Activated CD4-positive, alpha-beta memory T cell treated with anti-CD3 and anti-CD28 coated beads, Interleukin-2, amount 10 ng/mL, durations not matched to agents 7 days and 5 days (primary cell): ENCODE data around the gene COLEC12. TPM values are rescaled to one million over a fixed set of nuclear protein-coding genes. Genes with fewer than 3 reads are reported as not detected.
"Not testable (repeated sequence)": the region's sequence is repeated elsewhere in the genome, so short reads cannot be mapped to it uniquely, and the experiment has no call there.

Experiments used
- CTCF ChIA-PET: fragments of 350-600 bp; sonication (Branson Sonifier 250); formaldehyde crosslinking; loops from one replicate; lab custom pipeline; 2021; ENCODE audit warnings: antibody characterized with exemption, inconsistent platforms; lab: Charles Lee
- POLR2A ChIA-PET: fragments of 350-600 bp; sonication (Branson Sonifier 250); formaldehyde crosslinking; loops from one replicate; lab custom pipeline; 2021; ENCODE audit warnings: antibody characterized with exemption; lab: Charles Lee
- DNase-seq: peaks from one replicate; pipeline ENCODE4 v3.0.0-alpha.2; 2020
- H3K27ac Mint-ChIP-seq: one replicate; pipeline ENCODE4 v1.8.0; 2021; ENCODE audit warnings: mild to moderate bottlenecking, mixed read lengths
- H3K27me3 Mint-ChIP-seq: one replicate; pipeline ENCODE4 v1.8.0; 2021; ENCODE audit warnings: mixed read lengths
- H3K36me3 Mint-ChIP-seq: one replicate; pipeline ENCODE4 v1.8.0; 2021; ENCODE audit warnings: low read depth, mixed read lengths
- H3K4me1 Mint-ChIP-seq: one replicate; pipeline ENCODE4 v1.8.0; 2021; ENCODE audit warnings: mixed read lengths
- H3K4me3 Mint-ChIP-seq: one replicate; pipeline ENCODE4 v1.8.0; 2021; ENCODE audit warnings: mild to moderate bottlenecking, mixed read lengths
- H3K9me3 Mint-ChIP-seq: one replicate; pipeline ENCODE4 v1.8.0; 2021; ENCODE audit warnings: mixed read lengths
- total RNA-seq, 2 experiments: library from RNA; stranded (reverse); gene quantifications; one replicate each; pipeline ENCODE4 v1.2.3, GENCODE V29; 2021

COLEC12 gene
- total RNA-seq, 2 experiments from 2014 or later: not detected

DNA sequence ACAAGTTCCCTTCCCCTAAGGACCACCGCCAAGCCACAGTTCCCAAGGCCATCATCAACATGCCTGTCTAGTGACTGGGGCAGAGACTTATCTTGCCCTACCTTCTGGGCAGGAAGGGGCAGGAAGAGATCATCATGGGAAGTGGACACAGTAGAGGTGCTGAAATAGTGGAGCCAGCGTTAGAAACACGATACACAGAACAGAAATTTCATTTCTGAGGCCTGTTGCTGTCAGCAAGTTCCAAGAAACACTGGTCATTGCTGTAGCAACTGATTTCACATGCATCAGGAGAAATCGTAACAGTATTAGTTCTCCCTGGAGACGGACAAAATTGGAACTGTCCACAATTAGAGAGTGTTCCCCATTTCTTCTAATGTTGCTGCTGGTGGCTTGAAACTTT lies 83.0 kb downstream of the COLEC12 start:
- H3K36me3 Mint-ChIP-seq: no peaks in the 10 kb centered on the region
- ChIA-PET CTCF (no interaction called here), POLR2A (no interaction called here)
- H3K4me1 Mint-ChIP-seq: no peaks in the 10 kb centered on the region
- H3K4me3 Mint-ChIP-seq: no peak overlapping the region
- H3K9me3 Mint-ChIP-seq: no peaks in the 10 kb centered on the region
- H3K27me3 Mint-ChIP-seq: peaks cover 2% of the 10 kb centered on the region
- H3K27ac Mint-ChIP-seq: no peak overlapping the region
- DNase-seq: no peak

DNA sequence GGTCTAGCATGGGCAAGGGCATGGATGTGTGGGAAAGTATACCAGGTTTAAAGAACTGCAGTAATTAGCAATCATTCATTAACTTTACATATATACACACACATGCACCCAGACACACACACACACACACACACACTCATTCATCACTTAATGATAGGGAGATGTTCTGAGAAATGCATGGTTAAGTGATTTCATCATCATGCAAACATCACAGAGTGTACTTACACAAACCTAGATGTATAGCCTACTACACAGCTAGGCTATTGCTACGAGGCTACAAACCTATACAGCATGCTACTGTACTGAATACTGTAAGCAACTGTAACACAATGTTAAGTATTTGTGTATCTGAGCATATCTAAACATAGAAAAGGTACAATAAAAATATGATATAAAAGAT lies 83.6 kb downstream of the COLEC12 start:
- ChIA-PET CTCF (no interaction called here), POLR2A (no interaction called here)
- Mint-ChIP-seq H3K27ac (no peak overlapping the region), H3K36me3 (no peaks in the 10 kb centered on the region), H3K4me1 (no peaks in the 10 kb centered on the region), H3K9me3 (no peaks in the 10 kb centered on the region), H3K27me3 (peaks cover 3% of the 10 kb centered on the region), H3K4me3 (no peak overlapping the region)
- DNase-seq: no peak

DNA sequence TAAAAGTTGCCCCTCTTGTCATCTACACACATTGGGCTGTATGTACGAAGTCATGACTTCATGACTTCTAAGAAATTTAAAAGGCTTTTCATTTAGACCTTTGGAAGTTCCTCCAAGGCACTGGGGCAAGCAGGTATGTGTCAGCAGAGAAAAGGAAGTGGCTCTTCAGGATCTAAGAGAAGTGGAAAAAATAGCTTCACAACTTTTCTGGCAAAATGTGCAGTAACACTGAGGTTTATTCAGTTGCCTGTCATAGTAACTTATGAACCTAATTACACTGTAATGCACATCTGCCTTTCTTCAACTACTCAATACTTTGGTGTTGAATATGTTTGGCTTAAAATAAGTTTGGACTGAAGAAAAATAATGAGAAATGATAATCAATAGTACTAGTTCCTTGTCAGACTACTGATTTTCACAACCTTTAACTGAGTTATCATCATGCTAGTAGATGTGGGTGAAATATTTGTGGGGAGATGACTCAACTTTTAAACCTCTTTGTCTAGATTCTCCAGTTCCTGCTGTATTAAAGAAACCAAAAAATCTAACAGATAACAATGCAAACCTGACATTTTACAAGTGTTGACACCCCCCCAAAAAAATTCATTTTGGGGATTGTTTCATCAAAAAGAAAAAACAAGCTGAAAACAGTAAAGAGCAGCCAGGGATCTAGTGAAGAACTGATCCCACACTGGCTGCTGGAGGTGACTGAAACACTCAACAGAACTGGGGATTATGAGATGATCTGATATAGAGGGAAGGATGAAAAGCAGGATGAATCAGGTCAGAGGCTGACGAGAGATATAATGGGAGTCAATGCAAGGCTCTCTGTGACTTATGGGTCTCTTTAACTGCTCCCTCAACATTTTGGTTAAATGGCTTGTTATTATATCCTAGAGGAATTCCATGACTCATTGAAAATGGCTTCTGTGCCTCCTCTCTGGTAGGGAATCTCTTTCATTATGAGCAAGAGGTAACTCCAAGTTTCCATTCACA lies 84.6 kb downstream of the COLEC12 start:
- H3K9me3 Mint-ChIP-seq: no peaks in the 10 kb centered on the region
- no peaks in the 10 kb centered on the region for H3K36me3 Mint-ChIP-seq
- no peak for DNase-seq
- H3K27ac Mint-ChIP-seq: no peak overlapping the region
- no peaks in the 10 kb centered on the region for H3K4me1 Mint-ChIP-seq
- ChIA-PET POLR2A (no interaction called here), CTCF (no interaction called here)
- H3K27me3 Mint-ChIP-seq: peaks cover 5% of the 10 kb centered on the region
- no peak overlapping the region for H3K4me3 Mint-ChIP-seq

DNA sequence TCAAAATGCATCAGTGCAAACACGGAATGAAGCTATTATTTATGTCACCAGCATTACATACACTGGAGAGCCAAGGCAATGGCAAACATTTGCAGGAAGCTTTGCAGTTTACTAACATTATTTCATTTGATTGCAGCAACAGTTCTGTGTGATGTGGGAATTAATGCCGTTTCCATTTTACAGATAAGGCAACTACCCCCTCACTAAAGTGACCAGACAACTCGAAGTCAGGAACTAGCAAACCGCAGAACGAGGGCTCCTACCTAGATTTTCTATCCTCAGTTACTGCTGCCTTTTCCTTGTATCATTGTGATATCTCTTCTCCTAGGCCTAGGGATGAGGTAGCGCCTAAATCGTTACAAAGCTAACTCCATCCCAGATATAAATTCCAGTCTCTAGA lies 85.5 kb downstream of the COLEC12 start:
- H3K27ac Mint-ChIP-seq: no peak overlapping the region
- DNase-seq: no peak
- no peaks in the 10 kb centered on the region for H3K4me1 Mint-ChIP-seq
- CTCF ChIA-PET: no interaction called here
- H3K4me3 Mint-ChIP-seq: no peak overlapping the region
- H3K36me3 Mint-ChIP-seq: no peaks in the 10 kb centered on the region
- POLR2A ChIA-PET: no interaction called here
- H3K27me3 Mint-ChIP-seq: peaks cover 5% of the 10 kb centered on the region
- H3K9me3 Mint-ChIP-seq: no peaks in the 10 kb centered on the region

DNA sequence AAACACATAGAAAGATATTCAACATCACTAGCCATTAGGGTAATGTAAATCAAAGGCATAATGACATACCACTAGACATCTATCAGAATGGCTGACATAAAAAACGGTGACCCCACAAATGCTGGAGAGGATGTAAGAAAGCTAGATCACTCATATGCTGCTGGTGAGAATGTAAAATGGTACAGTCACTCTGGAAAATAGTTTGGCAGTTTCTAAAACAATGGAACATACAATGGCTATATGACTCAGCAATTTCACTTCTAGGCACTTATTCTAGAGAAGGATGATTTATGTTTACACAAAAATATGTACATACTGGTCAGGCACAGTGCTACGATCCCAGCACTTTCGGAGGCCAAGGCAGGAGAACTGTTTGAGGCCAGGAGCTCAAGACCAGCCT lies 87.3 kb downstream of the COLEC12 start:
- no peak overlapping the region for H3K4me3 Mint-ChIP-seq
- H3K27me3 Mint-ChIP-seq: peaks cover 5% of the 10 kb centered on the region
- no peaks in the 10 kb centered on the region for H3K4me1 Mint-ChIP-seq
- H3K36me3 Mint-ChIP-seq: no peaks in the 10 kb centered on the region
- peaks cover 2% of the 10 kb centered on the region for H3K9me3 Mint-ChIP-seq
- DNase-seq: no peak
- POLR2A ChIA-PET: no interaction called here
- CTCF ChIA-PET: no interaction called here
- no peak overlapping the region for H3K27ac Mint-ChIP-seq

DNA sequence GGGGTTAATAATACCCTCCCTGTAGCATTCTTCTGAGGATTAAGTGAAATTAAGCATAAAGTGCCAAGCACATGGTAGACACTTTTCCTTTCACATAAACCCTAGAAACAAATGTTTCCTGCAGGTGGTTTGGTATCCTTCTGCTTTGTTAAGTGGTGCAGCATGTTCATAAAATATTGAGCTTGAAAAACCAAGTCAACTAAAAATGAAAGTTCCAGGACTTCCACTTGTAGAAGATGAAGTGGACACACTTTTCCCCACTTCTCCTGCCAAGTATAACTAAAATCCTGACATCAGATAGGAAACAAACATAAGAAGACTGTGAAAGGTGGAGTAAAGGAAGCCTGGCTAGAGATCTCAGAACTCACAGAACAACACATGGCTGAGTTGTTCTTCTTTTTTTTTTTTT lies 90.5 kb downstream of the COLEC12 start:
- Mint-ChIP-seq H3K4me3 (no peak overlapping the region), H3K27ac (no peak overlapping the region), H3K36me3 (no peaks in the 10 kb centered on the region), H3K4me1 (no peaks in the 10 kb centered on the region), H3K9me3 (peaks cover 4% of the 10 kb centered on the region), H3K27me3 (peaks cover 3% of the 10 kb centered on the region)
- DNase-seq: no peak
- POLR2A ChIA-PET: no interaction called here
- CTCF ChIA-PET: no interaction called here

DNA sequence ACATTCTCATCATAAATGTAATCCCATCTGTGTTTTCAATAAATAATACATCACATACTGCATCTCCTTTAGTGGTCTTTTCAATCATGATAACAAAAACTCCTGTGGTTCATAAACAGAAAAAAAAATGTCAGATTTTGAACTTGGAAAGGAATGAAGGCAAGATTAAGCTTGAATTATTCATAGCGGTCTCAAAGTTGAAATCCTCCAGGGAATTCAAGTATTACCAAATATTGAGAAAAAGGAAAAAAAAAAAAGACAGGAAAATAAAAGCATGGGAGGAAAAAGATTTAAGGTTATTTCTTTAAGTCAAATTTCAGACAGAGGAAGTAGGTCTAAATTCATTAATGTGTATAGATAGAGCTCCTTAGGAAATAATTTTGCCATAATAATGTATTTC lies 92.1 kb downstream of the COLEC12 start:
- ChIA-PET CTCF (no interaction called here), POLR2A (no interaction called here)
- DNase-seq: no peak

DNA sequence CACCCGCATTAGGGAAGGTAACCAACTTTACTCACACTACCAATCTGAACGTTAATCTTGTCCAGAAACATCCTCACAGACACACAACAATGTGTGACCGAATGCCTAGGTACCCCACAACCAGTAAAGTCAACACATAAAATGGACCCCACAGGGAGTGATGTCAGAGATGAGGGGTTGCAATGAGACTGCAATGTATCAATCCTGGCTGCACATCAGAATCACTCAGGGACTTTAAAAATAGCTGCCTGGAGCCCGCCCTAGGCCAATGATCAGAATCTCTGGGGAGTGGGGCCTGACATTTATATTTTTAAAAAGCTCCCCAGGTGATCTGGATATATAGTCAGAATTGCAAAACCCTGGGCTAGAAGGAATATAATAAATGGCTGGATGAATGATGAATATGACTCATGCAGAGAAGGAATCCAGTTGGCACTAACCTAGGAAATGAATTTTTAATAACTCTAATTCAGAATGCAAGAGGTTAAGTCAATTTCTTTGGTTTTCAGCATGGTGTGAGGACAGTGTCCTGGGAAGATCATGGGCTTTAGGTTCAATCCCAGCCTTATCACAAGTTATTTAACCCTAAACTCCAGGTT lies 92.8 kb downstream of the COLEC12 start:
- DNase-seq: no peak
- peaks cover 3% of the 10 kb centered on the region for H3K27me3 Mint-ChIP-seq
- no peaks in the 10 kb centered on the region for H3K36me3 Mint-ChIP-seq
- no peak overlapping the region for H3K4me3 Mint-ChIP-seq
- no peaks in the 10 kb centered on the region for H3K4me1 Mint-ChIP-seq
- ChIA-PET POLR2A (no interaction called here), CTCF (no interaction called here)
- H3K27ac Mint-ChIP-seq: no peak overlapping the region
- H3K9me3 Mint-ChIP-seq: peaks cover 5% of the 10 kb centered on the region

More for the DNA sequence above, 92.1 kb downstream of the COLEC12 start:
- no peak overlapping the region for H3K27ac Mint-ChIP-seq
- H3K9me3 Mint-ChIP-seq: peaks cover 5% of the 10 kb centered on the region
- no peaks in the 10 kb centered on the region for H3K4me1 Mint-ChIP-seq
- H3K4me3 Mint-ChIP-seq: no peak overlapping the region
- H3K36me3 Mint-ChIP-seq: no peaks in the 10 kb centered on the region
- peaks cover 3% of the 10 kb centered on the region for H3K27me3 Mint-ChIP-seq

DNA sequence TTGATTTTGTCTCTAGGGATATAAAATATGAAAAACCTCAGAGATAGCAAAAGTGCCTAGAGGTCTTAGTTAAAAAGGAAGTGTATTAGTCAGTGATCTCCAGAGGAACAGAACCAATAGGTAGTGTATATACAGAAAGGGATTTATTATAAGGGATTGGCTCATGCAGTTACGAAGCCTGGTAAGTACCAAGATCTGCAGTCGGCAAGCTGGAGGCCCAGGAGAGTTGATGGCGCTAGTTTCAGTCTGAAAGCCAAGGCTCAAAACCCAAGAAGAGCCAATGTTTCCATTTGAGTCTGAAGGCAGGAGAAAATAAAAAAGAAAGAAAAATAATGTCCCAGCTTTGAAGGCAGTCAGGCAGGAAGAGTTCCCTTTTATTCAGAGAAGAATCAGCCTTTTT lies 93.3 kb downstream of the COLEC12 start:
- H3K27ac Mint-ChIP-seq: no peak overlapping the region
- peaks cover 3% of the 10 kb centered on the region for H3K27me3 Mint-ChIP-seq
- ChIA-PET POLR2A (no interaction called here), CTCF (no interaction called here)
- DNase-seq: no peak
- H3K4me1 Mint-ChIP-seq: no peaks in the 10 kb centered on the region
- no peak overlapping the region for H3K4me3 Mint-ChIP-seq
- no peaks in the 10 kb centered on the region for H3K36me3 Mint-ChIP-seq
- H3K9me3 Mint-ChIP-seq: peaks cover 5% of the 10 kb centered on the region

DNA sequence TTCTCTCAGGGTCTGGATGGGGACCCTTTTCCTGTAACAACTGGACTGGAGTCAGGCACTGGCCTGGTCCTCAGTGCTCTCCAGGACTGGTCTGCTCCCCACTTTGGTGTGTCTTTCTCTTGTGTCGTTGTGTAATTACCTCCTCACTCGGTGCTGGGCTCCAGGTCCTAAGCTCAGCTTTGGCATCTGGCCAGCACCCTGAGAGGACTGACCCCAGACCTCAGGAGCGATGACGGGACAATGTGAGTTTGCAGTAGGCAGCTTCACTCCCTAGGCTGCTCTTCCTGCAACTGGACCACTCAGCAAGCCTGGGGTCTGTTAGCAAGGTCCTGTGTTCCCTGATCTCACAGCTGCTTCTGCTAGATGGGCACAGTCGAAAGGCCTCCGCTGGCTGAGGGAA lies 93.8 kb downstream of the COLEC12 start:
- Mint-ChIP-seq H3K36me3 (no peaks in the 10 kb centered on the region), H3K27me3 (no peaks in the 10 kb centered on the region), H3K4me3 (no peak overlapping the region), H3K27ac (no peak overlapping the region), H3K4me1 (no peaks in the 10 kb centered on the region), H3K9me3 (peaks cover 5% of the 10 kb centered on the region)
- CTCF ChIA-PET: no interaction called here
- POLR2A ChIA-PET: no interaction called here
- DNase-seq: no peak

DNA sequence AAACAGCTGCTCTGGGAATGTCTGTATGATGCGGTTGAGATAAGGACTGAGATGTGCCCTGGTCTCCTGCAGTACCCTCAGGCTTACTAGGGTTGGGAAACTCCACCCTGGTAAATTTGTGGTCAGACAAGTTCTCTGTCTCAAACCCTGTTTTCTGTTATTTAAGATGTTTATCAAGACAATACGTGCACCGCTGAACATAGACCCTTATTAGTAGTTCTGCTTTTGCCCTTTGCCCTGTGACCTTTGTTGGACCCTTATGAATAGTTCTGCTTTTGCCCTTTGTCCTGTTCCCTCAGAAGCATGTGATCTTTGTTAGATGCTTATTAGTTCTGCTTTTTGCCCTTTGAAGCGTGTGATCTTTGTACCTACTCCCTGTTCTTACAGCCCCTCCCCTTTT lies 95.5 kb downstream of the COLEC12 start:
- H3K4me3 Mint-ChIP-seq, POLR2A ChIA-PET, H3K27me3 Mint-ChIP-seq, H3K9me3 Mint-ChIP-seq, H3K4me1 Mint-ChIP-seq, CTCF ChIA-PET, H3K36me3 Mint-ChIP-seq, H3K27ac Mint-ChIP-seq, DNase-seq: not testable (repeated sequence)

DNA sequence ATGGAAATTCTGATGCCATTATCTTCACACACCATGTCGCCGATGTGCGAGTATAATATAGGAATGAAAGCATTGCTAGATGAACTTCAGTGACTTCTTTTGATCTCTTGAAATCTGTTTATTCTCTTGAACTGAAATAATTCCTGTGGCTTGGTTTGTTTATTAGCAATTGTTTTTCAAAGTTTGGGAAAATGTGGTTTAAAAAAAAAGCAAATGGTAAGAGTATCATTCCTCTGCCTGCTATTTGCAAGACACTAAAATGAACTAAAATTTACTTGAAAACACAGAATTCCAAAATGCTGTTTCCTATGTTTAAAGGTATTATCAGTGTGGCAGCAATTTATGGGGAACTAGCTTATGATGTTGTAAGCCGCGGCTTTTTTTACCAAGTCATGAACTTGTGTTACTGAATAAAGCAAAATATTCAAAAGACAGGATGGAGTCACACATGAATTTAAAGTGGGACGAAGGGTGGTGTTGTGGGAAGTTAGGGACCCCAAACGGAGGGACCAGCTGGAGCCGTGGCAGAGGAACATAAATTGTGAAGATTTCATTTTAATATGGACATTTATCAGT lies 96.4 kb downstream of the COLEC12 start:
- H3K27me3 Mint-ChIP-seq: no peaks in the 10 kb centered on the region
- POLR2A ChIA-PET: no interaction called here
- no peaks in the 10 kb centered on the region for H3K36me3 Mint-ChIP-seq
- no peak overlapping the region for H3K4me3 Mint-ChIP-seq
- H3K4me1 Mint-ChIP-seq: no peaks in the 10 kb centered on the region
- DNase-seq: no peak
- H3K27ac Mint-ChIP-seq: no peak overlapping the region
- CTCF ChIA-PET: no interaction called here
- H3K9me3 Mint-ChIP-seq: peaks cover 4% of the 10 kb centered on the region

DNA sequence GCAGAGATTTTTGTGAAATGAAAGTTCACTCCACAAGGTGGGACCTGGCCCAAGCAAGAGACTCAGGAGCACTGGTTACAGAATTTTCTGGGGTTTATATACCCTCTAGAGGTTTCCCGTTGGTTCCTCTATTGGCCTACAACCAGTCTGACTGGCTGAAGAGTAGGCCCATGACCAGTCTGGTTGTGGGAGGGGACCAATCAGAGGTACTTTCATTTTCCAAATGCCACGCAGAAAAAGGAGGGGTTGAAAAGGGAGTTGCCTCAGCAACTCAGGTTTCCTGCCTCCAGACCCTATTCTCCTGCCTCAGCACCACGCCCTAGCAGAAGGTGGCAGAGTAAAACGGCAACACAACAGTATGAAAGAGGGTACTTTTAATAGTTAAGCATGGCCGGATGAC lies 98.4 kb downstream of the COLEC12 start:
- H3K4me1 Mint-ChIP-seq: no peaks in the 10 kb centered on the region
- no peaks in the 10 kb centered on the region for H3K36me3 Mint-ChIP-seq
- H3K9me3 Mint-ChIP-seq: peaks cover 4% of the 10 kb centered on the region
- H3K4me3 Mint-ChIP-seq: no peak overlapping the region
- POLR2A ChIA-PET: no interaction called here
- CTCF ChIA-PET: no interaction called here
- no peak for DNase-seq
- no peak overlapping the region for H3K27ac Mint-ChIP-seq
- no peaks in the 10 kb centered on the region for H3K27me3 Mint-ChIP-seq
